22Rv1 (cell line): ENCODE data around the gene ANKRD34B.

ENCODE experiments used
- H3K27ac ChIP-seq: fragments of 450-650 bp; 2 replicates; pipeline ENCODE4 v1.5.1; 2017
- ZFX ChIP-seq: fragments of 450-650 bp; IDR thresholded peaks from 2 replicates; pipeline ENCODE4 v1.6.1; 2017; ENCODE audit warnings: antibody characterized with exemption, borderline replicate concordance
- TF ChIP-seq, protein P1 (sequence below): fragments of 450-650 bp; IDR thresholded peaks from 2 replicates; pipeline ENCODE4 v1.5.1; 2017; ENCODE audit warnings: mild to moderate bottlenecking

ANKRD34B gene

DNA sequence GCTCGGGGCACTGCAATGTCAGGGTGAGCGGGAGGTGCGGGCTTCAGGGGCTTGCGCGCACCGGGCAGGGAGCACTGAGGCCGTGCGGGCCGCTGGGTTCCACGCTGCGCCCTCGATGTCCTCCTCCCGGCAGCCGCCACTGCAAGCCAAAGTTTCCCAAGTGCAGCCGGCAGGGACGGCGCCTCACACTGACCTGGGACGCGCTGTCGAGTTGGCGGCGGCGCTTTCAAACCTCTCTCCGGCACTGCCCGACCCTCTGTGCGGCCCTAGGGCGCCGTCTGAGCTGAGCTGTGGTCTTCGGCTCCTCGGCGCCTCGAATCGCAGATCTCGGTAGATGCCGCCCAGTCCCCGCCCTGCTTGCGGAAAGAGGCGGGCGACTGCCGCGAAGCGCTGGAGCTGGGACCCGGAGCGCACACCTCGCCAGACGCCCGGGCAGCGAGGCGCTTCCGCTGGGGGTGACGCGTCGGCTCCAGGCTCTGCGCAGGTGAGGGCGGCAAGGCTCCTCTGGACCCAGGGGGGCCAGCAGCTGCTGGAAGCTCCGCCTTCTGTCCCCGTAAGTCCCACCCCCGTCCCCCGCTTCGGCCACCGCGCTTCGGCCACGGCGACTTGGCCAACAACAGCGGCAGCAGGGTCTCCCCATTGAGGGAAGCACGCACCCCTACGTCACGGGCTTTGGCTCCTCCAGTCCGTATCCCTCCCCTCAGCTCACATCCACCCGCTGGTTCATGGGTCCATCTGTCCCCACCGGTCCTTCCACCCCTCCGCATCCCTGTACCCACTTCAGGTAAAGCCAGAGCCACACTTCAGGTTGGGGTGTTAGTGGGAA is at the start of gene ANKRD34B:
Gene ANKRD34B, minus strand, starts transcription at position 320 of the 826 bp plus-strand sequence. CDS start 10,261 bp downstream, outside the sequence.
- H3K27ac ChIP-seq, result no peak within 1 kb of the TSS
- TF ChIP-seq, protein P1, sequence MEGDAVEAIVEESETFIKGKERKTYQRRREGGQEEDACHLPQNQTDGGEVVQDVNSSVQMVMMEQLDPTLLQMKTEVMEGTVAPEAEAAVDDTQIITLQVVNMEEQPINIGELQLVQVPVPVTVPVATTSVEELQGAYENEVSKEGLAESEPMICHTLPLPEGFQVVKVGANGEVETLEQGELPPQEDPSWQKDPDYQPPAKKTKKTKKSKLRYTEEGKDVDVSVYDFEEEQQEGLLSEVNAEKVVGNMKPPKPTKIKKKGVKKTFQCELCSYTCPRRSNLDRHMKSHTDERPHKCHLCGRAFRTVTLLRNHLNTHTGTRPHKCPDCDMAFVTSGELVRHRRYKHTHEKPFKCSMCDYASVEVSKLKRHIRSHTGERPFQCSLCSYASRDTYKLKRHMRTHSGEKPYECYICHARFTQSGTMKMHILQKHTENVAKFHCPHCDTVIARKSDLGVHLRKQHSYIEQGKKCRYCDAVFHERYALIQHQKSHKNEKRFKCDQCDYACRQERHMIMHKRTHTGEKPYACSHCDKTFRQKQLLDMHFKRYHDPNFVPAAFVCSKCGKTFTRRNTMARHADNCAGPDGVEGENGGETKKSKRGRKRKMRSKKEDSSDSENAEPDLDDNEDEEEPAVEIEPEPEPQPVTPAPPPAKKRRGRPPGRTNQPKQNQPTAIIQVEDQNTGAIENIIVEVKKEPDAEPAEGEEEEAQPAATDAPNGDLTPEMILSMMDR, result no peak
- TF ChIP-seq ZFX, result no peak

DNA sequence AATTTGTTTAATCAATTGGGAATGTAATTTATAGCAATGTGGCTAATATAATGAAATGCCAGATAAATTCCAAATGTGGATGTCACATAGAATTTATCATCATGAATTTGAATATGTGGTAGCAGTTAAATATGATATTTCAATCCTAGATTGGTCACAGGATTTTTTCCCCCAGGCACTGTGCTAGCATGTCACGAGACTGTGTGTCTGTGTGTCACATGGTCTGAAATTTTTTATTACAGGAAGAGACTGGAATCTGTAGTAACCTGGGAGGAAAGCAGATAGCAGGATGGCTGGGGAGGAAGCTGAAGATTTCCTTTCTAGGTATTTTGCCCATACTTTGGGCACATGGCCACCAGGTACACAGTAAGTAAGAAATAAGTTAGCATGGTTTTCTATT is 49.0 kb upstream of the ANKRD34B start:
- TF ChIP-seq, protein P1, result no peak
- no peak for TF ChIP-seq ZFX
- H3K27ac ChIP-seq, result no peak overlapping the region

DNA sequence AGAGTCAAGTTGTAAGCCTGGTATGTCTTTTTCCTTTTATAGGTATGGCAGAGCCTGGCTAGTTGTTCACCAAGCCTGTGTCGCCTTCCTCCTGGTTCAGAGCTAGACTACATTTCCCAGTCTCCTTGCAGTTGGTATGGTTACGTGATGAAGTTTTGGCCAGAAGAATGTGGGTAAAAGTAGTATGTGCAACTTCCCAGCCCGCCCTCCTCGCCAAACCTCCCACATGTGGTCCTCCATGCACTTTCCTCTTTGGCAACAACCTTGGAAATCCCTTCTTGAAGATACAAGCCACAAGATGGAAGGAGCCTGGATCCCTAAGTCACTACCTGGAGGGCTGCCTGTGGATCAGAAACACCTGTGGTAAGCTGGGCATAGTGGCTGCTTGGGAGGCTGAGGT is 48.4 kb upstream of the ANKRD34B start:
- TF ChIP-seq ZFX, result no peak
- TF ChIP-seq, protein P1, result no peak

DNA sequence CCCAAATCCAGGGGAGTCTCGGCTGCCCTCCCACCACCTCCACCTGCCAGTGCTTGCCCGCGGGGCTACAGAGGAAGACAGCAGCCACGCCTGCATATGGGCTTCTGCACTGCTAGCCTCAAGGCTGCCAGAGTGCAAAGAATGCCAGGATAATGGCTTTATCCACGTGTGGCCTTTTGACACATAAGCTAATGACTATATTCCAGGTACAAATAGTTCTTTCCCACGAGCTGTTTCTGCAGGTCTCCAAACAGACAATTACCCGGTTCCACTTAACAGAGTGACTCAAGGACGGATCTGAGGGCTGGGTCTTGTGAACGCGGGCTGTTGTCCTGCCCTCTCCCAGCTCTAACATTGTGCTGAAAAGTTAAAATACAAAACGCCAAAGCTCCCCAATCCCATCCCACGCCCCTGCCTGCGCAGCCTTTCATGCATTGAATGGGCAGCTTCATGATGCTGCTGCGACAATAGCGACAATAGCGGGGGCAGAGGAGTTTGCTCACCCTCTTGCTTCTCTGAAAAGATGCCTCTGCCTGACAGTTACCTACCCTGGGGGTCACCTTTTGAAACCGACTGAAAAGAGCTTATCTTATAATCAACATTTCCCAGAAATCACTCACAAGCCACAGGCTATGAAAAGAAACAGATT is 45.3 kb upstream of the ANKRD34B start:
- no peak for TF ChIP-seq ZFX
- TF ChIP-seq, protein P1, result no peak

More for the DNA sequence above, 48.4 kb upstream of the ANKRD34B start:
- H3K27ac ChIP-seq, result no peak overlapping the region

DNA sequence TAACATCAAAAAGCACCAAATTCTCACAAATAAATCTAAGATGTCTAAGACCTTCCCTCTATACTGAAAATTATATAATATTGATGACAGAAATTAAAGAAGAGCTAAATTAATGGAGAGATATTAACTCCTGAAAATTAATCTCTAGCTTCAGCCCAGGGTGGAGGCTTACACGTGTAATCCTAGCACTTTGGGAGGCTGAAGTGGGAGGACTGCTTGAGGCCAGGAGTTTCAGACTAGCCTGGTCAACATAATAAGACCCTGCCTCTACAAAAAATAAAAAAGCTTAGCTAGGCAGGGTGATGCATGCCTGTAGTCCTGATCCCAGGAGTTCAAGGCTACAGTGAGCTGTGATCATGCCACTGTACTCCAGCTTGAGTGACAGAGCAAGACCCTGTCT is 39.6 kb upstream of the ANKRD34B start:
- no peak overlapping the region for H3K27ac ChIP-seq
- no peak for TF ChIP-seq ZFX
- TF ChIP-seq, protein P1, result no peak

More for the DNA sequence above, 45.3 kb upstream of the ANKRD34B start:
- H3K27ac ChIP-seq, result no peak overlapping the region

DNA sequence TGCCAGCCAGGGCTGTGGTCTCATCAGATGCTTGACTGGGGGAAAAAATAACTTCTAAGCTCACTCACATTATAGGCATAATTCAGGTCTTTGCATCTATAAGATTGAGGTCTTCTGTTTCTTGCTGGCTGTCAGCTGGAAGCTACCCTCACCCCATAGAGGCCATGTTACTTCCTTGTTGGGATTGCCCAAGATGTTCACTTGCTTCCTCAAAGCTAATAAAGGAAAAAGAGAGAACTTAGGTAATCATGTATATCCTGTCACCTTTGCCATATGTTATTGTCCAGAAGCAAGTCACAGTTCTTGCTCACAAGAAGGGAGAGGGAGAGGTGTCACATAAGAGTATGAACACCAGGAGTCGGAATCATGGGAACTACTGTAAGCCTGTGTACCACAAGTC is 38.7 kb upstream of the ANKRD34B start:
- H3K27ac ChIP-seq, result no peak overlapping the region
- no peak for TF ChIP-seq ZFX
- TF ChIP-seq, protein P1, result no peak

DNA sequence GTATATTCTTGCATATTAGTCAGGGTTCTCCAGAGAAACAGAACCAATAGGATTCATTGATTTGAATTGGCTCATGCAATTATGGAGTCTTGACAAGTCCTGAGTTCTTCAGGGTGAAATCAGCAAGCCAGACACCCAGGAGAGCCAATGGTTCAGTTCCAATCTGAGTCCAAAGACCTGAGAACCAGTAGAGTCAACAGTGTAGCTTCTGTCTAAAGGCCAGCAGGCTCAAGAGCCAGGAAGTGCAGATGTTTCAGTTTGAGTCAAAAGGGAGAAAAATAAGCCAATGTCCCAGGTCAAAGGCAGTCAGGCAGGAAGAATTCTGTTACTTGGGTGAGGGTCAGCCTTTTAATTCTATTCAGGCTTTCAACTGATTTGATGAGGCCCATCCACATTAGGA is 37.8 kb upstream of the ANKRD34B start:
- TF ChIP-seq, protein P1, result no peak
- TF ChIP-seq ZFX, result no peak
- H3K27ac ChIP-seq, result no peak overlapping the region
